Hematopoietic multipotent progenitor cell treated with erythropoietin and hydrocortisone succinate and interleukin-3 and kit ligand, for 17 days (in vitro differentiated cells): ENCODE data around the gene UBE2I.
"Not testable (repeated sequence)": the region's sequence is repeated elsewhere in the genome, so short reads cannot be mapped to it uniquely, and the experiment has no call there.

ENCODE experiments used
- DNase-seq: peaks from one replicate; pipeline ENCODE4 v3.0.0-alpha.2; 2015; ENCODE audit warnings: low spot score

Gene UBE2I

GRCh38 chr16:1277617-1278282, 31.7 kb upstream of the UBE2I start:
- DNase-seq = no peak

- DNase-seq = no peak
These were observed 31.0 kb upstream of the UBE2I start for GRCh38 chr16:1278477-1278876.

- no peak for DNase-seq
These were observed 30.1 kb upstream of the UBE2I start for GRCh38 chr16:1279081-1279944.

- DNase-seq = no peak
These were observed 29.4 kb upstream of the UBE2I start for GRCh38 chr16:1279945-1280589.

GRCh38 chr16:1280783-1281182, 28.7 kb upstream of the UBE2I start:
- no peak for DNase-seq

- no peak for DNase-seq
These were observed 27.9 kb upstream of the UBE2I start for GRCh38 chr16:1281517-1281916.

- peak; percentile 17 for DNase-seq
These were observed 27.0 kb upstream of the UBE2I start for GRCh38 chr16:1282324-1282973.

- no peak for DNase-seq
These were observed 26.1 kb upstream of the UBE2I start for GRCh38 chr16:1283296-1283695.

- no peak for DNase-seq
These were observed 25.3 kb upstream of the UBE2I start for GRCh38 chr16:1283996-1284616.

GRCh38 chr16:1285669-1286512, 23.5 kb upstream of the UBE2I start:
- no peak for DNase-seq

- no peak for DNase-seq
These were observed 22.8 kb upstream of the UBE2I start for GRCh38 chr16:1286513-1287094.

- DNase-seq = no peak
These were observed 21.3 kb upstream of the UBE2I start for GRCh38 chr16:1287982-1288670.

- DNase-seq = no peak
These were observed 20.5 kb upstream of the UBE2I start for GRCh38 chr16:1288813-1289476.

GRCh38 chr16:1289477-1289866, 20.0 kb upstream of the UBE2I start:
- no peak for DNase-seq

- DNase-seq = no peak
These were observed 19.4 kb upstream of the UBE2I start for GRCh38 chr16:1290063-1290501.

- no peak for DNase-seq
These were observed 18.4 kb upstream of the UBE2I start for GRCh38 chr16:1290860-1291575.

- DNase-seq = no peak
These were observed 17.9 kb upstream of the UBE2I start for GRCh38 chr16:1291576-1291974.

- not testable (repeated sequence) for DNase-seq
These were observed 17.2 kb upstream of the UBE2I start for GRCh38 chr16:1292208-1292607.

GRCh38 chr16:1292808-1293207, 16.6 kb upstream of the UBE2I start:
- not testable (repeated sequence) for DNase-seq
